Measurements from ENCODE around the gene RNF43.

RNF43 gene

GRCh38 chr17:58386708-58387107 is 30.6 kb downstream of the RNF43 start:
- TF ChIP-seq CTCF (conservative IDR thresholded peaks at IDR 0.05) (no peak), ZFX (IDR thresholded peaks at IDR 0.05) (no peak)
- H3K27ac ChIP-seq = peak overlapping the region; percentile 87

GRCh38 chr17:58385359-58385899 is 31.9 kb downstream of the RNF43 start:
- H3K27ac ChIP-seq = peak overlapping the region; percentile 41
- TF ChIP-seq ZFX (IDR thresholded peaks at IDR 0.05) = no peak
- no peak for TF ChIP-seq CTCF (conservative IDR thresholded peaks at IDR 0.05)

GRCh38 chr17:58384897-58385296 is 32.4 kb downstream of the RNF43 start:
- no peak overlapping the region for H3K27ac ChIP-seq
- no peak for TF ChIP-seq CTCF (conservative IDR thresholded peaks at IDR 0.05)
- no peak for TF ChIP-seq ZFX (IDR thresholded peaks at IDR 0.05)

GRCh38 chr17:58383892-58384462 is 33.4 kb downstream of the RNF43 start:
- TF ChIP-seq ZFX (IDR thresholded peaks at IDR 0.05) (no peak), CTCF (conservative IDR thresholded peaks at IDR 0.05) (no peak)
- H3K27ac ChIP-seq = peak overlapping the region; percentile 11

- TF ChIP-seq CTCF (conservative IDR thresholded peaks at IDR 0.05) = no peak
- TF ChIP-seq ZFX (IDR thresholded peaks at IDR 0.05) = no peak
- no peak overlapping the region; the same call in 1 of the 2 replicates for H3K27ac ChIP-seq
Observed at GRCh38 chr17:58382872-58383242, 34.5 kb downstream of the RNF43 start.

- no peak overlapping the region for H3K27ac ChIP-seq
- TF ChIP-seq ZFX (IDR thresholded peaks at IDR 0.05) = no peak
Observed at GRCh38 chr17:58382108-58382871, 35.0 kb downstream of the RNF43 start.

GRCh38 chr17:58381124-58382035 is 36.0 kb downstream of the RNF43 start:
- H3K27ac ChIP-seq = no peak overlapping the region

More at GRCh38 chr17:58381124-58382035, 36.0 kb downstream of the RNF43 start:
- TF ChIP-seq ZFX (IDR thresholded peaks at IDR 0.05) (no peak), CTCF (conservative IDR thresholded peaks at IDR 0.05) (no peak)
